NCI-H446 treated with DMSO at 0.1 percent for 48 hours (cell line): ENCODE data around the gene PRDM5.

Source experiments
- DNase-seq: peaks from one replicate; lab custom pipeline; 2025; lab: John Stamatoyannopoulos, UW

Gene PRDM5

DNA sequence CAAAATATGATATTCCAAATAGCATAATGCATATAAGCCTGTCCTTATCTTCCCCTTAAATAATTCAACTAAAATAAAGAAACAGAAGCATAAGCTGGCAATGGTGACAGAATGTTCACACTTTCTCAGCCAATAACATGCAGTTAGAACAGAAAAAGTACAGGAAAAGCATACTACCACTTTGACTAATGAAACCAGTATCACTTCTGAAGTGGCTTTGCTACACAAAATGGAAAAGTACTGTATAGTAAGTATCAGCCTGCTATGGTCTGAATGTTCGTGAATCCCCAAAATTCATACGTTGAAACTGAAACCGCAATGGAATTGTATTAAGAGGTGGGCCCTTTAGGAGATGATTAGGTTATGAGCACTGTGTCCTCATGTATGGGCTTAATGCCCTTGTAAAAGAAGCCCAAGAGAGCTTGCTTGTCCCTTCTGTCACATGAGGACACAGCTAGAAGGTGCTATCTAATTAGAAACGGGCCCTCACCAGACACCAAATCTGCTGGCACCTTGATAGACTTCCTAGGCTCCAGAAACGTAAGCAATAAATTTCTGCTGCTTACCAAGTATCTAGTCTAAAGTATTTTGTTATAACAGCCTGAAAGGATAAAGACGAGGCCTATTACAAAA lies 102.6 kb downstream of the PRDM5 start:
- no peak for DNase-seq

DNA sequence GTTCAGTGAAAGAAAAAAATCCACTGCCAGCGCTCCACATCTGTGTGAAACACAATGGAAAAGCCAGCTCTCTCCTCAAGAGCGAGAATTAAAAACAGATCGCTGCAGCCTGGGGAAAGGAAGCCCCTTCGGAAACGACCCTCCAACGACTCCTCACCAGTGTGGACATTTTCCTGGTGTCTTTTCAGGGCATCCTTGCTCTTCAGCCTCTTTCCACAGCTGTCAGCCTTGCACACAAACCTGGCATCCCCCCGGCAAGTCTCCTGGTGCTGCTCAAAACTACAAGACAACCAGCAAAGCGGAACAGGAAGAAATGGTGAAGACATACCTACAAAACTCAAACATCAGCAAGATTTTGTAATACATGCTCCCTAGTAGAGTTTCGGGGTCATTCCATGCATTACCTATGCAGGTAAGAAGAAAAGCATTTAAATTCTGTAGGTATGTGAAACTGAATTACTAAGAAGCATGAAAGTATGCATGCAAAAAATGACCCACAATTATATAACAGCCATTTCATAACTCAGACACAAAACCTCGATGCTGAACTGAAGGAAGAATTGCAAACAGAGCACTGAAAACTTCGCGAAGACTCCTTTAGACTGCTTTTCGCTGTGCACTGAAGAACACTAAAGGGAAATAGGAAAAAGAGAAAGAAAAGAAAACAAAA lies 106.1 kb downstream of the PRDM5 start:
- DNase-seq, result no peak

DNA sequence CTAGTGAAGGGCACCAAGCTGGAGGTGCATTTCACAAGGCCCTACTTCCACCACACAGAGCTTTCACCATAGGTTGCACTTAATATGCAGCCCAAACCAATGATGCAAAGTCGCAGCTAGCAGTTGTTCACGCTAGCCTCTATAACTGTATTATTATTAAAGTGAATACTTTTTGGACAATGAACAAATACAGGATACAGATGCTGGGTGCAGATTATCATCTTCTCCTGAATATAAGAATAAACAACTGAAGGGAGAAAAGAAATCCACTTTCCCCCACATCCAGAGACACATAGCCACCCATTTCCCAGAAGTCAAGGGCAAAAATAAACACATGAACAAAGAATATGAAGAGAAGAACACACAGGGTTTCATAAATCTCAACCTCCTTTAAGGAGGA lies 107.2 kb downstream of the PRDM5 start:
- DNase-seq, result no peak

GRCh38 chr4:120814886-120815285 lies 107.6 kb downstream of the PRDM5 start:
- DNase-seq, result no peak

GRCh38 chr4:120812216-120812615 lies 110.3 kb downstream of the PRDM5 start:
- DNase-seq, result no peak

DNA sequence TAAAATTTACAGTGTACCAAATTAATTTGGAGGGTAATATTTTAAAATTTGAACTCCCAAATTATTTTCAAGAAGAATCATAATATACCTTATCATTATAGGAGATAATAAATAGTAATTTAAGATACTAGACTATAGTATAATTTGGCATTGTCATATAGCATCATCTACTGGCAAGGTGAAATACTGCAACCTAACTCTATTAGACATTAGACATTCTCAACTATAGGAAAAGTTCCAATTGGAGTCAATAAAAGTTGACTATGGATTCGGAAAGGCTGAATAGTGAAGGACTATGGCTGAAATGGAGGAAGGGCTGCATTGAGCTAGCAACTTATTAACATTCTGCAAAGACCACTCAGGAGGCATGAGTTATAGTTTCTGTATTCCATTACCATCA lies 113.0 kb downstream of the PRDM5 start:
- DNase-seq, result no peak

GRCh38 chr4:120808475-120809141 lies 113.9 kb downstream of the PRDM5 start:
- DNase-seq, result no peak

- peak; percentile 53 for DNase-seq
Measured at GRCh38 chr4:120801137-120801758, 121.3 kb downstream of the PRDM5 start.

DNA sequence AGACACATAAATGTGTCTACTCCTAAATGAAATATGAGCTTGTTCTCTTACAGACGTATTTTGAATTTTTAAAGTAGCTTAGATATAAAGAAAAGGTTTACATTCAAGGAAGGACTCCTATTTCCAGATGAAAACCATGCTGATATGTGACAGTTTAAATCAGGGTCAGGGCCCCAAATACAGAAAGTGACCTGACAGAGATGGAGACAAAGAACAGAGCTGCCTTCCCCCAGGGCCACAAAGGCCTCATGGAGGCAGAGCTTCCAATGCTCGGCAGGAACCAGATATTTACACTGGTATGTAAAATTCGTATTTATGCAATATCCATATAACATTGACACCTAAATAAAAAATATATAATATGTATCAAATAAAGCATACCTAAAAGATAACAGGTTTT lies 124.0 kb downstream of the PRDM5 start:
- no peak for DNase-seq

- peak; percentile 79 for DNase-seq
Measured at GRCh38 chr4:120796271-120796670, 126.3 kb downstream of the PRDM5 start.

DNA sequence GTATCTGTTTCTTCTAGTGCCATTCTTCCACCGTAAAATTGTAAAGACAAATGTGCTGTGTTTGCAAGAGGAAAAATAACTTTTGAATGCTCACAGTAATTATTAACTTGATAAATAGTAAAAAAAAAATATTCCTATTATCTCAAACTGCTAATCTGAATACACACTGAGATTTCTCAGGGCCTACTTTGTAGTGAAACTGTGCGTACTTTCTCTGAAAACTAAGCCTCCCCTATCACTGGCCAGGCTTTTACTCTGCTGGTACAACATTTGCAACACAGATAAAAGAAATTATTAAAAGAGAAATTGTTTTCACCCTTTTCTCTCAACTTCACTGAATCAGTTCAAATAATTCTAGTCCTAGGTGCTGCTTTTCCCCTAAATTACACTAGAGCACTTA lies 137.3 kb downstream of the PRDM5 start:
- DNase-seq, result no peak

GRCh38 chr4:120777459-120777858 lies 145.1 kb downstream of the PRDM5 start:
- no peak for DNase-seq

DNA sequence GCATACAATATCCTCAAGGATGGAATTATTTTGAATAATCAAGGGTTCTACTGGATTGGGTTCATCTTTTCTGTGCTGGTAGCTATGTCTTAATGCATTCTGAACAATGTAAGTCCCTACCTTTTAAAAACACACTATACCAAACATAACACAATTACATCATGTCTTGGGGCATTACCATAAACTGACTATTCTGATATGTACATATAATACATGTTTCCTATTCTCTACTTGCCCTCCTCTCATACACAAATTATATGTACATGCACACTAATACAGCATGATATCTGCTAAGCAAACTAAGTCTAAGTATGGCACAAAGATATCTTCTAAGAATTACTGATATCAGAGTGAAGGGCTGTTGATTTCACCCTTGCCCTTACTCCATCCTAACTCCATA lies 147.1 kb downstream of the PRDM5 start:
- DNase-seq, result no peak

GRCh38 chr4:120773641-120774040 lies 148.9 kb downstream of the PRDM5 start:
- DNase-seq, result no peak

DNA sequence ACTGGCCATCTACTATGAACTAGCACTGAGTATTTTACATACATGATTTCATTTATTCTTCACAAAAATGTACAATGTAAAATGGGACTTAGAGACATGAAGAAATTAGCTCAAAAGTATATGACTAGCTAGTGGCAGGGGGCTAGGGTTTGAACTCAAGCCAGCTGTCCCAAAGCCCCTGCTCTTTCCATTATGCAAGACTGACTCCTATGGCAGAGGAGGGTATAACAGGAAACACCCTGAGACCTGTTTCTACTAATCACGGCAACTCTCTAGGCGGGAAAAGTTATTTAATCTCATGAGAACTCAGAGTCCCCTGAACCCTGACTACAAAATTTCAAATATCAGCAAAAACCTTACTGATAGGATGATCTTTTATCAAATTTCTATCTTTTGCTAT lies 150.6 kb downstream of the PRDM5 start:
- DNase-seq, result no peak

DNA sequence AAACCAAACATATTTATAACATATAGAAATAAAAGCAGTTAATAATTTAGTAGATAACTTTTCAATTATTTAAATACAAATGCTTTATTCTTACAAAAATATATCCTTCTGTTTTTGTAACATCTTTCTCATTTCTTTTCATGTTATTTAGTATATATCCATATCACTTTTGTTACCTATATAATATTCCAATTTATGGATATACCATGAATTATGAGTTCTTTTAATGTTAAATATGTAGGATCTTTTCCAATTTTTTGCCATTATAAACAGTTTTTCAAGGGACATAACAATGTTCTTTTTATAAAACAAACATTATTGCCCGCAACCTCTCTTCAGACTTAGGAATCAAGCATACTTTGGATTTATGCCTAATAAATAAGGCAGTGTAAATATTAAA lies 151.6 kb downstream of the PRDM5 start:
- DNase-seq, result no peak

DNA sequence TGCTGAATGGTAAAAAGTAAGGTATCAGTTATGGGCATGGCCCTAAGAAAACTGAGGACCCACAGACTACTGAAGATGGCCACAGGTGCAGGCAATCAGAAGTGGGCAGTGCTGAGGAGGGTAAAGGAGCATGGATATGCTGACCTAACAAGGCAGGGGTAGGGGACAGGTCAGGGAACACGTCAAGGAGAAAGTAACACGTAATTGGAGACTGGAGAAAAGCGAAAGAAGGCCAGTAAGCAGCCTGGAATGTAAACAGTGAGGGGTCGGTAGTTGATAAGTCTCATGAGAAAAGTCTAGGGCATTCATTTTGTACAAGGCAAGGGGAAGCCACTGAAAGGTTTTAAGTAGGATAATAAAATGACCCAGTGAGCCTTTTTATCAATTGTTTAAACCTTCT lies 153.3 kb downstream of the PRDM5 start:
- DNase-seq, result no peak

GRCh38 chr4:120765260-120765680 lies 157.3 kb downstream of the PRDM5 start:
- DNase-seq, result no peak

- DNase-seq, result no peak
Measured at GRCh38 chr4:120763650-120764049, 158.9 kb downstream of the PRDM5 start.

DNA sequence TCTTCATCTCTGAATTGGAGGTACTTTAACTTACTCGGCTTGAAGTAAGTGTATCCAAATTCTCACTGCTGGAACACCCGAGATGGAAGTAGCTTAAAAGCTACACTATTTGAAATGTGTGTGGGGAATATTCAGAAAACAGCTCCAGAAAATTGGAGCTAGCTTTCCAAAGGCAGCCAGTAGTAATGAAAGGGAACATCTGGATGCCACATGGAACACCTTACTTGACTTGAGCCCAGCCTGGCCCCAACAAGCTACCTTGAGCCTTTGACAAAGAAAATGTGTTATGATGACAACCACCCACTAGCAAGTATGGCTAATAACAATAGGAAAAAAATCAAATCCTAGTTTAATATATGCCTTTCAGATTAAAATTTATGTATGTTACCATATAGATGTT lies 161.5 kb downstream of the PRDM5 start:
- DNase-seq, result no peak

- no peak for DNase-seq
Measured at GRCh38 chr4:120760047-120760446, 162.5 kb downstream of the PRDM5 start.

DNA sequence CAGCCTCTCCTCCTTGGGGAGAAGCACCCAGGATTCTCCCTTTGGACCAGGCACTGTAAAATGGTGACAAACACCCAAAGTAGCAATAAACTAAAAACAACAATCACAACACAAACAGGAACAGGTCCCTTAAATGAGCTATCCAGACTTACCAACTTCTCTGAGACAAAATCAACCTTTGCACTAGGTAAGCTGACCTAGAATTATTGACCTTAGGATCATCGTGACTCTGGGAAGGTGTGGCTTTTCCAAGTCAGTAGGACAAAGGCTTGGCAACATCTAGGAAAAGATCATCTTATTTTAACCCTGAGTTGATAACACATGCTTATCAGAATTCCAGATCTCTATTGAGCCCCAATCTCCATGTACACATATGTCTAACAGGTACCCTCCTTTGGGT lies 166.7 kb downstream of the PRDM5 start:
- DNase-seq, result no peak

DNA sequence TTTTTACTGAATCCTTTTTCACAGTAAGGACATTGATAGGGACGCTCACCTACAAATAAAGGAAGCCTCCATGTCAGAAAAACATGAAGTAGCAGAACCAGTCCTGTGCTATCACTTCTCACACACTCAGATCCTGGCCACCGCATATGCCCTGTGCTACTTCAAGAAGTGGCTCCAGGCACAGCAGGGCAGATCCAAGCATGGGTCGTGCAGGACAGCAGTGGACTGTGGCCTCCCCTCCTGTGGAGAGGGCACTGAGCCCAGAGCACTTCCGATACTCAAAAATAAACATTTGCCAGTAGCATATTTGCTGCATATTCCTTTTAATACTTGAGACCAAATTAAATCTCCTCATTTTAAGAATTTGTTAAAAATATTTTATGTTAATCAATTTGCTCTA lies 167.9 kb downstream of the PRDM5 start:
- no peak for DNase-seq
